ENCODE data around the gene YWHAG.
"Not testable (repeated sequence)": the region's sequence is repeated elsewhere in the genome, so short reads cannot be mapped to it uniquely, and the experiment has no call there.

YWHAG gene

GRCh38 chr7:76346778-76347177 is 12.0 kb downstream of the YWHAG start:
- no peak for DNase-seq

DNA sequence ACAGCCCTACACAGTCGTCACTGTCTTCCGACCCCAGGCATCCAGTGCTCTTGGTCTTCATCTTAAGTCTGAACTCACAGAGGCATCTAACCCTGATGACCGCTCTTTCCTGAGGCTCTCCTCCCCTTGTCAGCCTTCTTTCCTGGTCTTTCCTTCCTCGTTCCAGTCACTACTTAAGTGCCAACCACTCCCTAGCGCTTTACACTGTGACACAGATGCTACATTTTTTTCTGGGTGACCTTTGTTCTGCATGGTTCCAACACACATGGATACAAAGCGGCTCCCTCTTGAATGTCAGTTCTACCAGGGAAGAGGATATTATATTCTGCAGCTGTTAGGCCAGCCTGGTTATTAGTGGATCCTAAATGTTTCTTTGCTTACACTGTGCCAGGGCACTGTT is 12.7 kb downstream of the YWHAG start:
- DNase-seq, result no peak

DNA sequence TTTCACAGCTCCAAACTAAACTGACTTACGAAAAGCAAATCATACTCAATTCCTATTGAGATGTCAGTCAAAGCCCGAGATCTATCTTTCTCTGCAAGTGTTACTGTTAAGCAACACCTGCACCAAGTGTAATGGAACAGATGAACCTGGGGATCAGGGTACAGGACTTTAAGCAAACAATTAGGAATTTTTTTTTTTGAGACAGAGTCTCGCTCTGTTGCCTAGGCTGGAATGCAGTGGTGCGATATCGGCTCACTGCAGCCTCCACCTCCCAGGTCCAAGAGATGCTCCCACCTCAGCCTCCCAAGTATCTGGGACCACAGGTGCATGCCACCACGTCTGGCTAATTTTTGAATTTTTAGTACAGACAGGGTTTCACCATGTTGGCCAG is 14.9 kb downstream of the YWHAG start:
- no peak for DNase-seq

- no peak for DNase-seq
These were observed 15.4 kb downstream of the YWHAG start for GRCh38 chr7:76343294-76343930.

DNA sequence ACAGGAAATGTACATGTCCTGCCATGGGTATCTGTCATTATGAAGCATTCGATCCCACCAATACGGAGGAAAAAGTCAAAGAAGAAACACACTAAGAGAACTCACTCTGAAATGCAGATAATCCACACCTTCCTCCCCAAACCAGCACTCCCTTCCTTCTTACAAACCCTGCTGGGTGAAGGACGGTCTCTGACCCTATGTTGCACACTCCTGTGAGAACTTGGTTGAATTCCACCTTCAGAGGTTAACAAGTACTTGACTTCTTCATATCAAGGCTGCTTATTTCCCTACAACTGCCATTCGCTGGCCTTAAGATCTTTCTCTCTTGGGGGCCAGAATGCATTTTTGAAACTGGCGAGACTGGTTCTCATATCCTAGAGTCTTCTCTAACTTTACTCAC is 16.6 kb downstream of the YWHAG start:
- DNase-seq, result no peak

- DNase-seq, result no peak
These were observed 18.1 kb downstream of the YWHAG start for GRCh38 chr7:76340617-76341131.

DNA sequence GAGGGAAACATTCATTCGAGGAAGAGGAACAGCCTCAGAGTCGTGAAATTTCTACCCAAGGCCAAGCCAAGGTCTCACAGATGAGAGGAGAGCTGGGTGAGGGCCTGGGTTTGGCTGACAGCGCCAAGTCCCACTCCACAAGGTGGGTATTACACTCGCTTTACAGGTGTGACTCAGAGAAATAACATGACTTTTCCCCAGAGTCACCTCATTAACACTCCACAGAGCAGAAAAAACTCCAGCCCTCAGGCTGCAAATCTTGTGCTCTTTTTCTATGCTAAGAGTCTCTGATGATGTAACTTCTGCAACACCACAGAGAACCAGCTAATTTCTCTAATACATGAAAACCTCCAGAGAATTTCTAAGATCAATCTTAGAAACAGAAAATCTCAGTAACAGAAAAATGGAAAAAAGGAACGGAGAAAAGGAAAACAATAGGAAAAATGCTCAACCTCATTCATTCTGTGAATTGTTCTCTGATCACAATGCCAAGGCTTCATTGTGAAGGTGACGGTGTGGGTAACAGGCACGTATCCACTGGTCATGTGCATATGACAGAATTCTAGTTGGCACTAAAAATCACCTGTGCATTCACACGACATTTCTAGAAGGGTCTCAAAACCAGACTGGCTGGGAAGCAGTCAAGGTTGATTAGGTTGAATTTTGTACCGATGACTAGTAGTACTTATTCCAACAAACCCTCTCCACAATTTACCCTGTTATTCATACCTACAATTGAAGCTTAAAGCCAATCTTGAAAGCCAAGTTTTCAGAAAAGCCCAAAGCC is 20.3 kb downstream of the YWHAG start:
- DNase-seq, result no peak

GRCh38 chr7:76337147-76337546 is 21.6 kb downstream of the YWHAG start:
- no peak for DNase-seq

GRCh38 chr7:76336094-76336493 is 22.7 kb downstream of the YWHAG start:
- DNase-seq, result no peak

GRCh38 chr7:76335417-76335816 is 23.4 kb downstream of the YWHAG start:
- DNase-seq, result not testable (repeated sequence)

GRCh38 chr7:76334320-76334967 is 24.3 kb downstream of the YWHAG start:
- DNase-seq, result no peak

GRCh38 chr7:76333511-76334101 is 25.2 kb downstream of the YWHAG start:
- no peak for DNase-seq

- no peak for DNase-seq
These were observed 26.7 kb downstream of the YWHAG start for GRCh38 chr7:76332078-76332477.

DNA sequence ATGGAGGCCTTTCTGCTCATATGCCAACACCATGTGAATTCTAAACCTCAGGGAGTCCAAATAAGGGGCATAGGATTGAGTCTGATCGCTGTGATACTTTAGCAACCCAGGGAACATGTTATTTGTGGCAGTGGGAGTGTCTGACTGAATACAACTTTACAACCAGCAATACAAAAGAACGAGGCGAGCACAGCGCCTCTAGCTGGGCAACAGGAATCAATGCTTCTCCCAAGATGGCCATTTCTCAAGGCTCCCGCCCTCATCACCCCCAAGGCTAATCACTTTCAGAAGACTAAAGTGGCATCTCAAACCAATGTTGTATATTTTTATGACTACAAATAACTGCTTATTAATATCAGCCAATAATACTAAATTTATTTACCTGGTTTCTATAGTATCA is 28.1 kb downstream of the YWHAG start:
- DNase-seq, result no peak

DNA sequence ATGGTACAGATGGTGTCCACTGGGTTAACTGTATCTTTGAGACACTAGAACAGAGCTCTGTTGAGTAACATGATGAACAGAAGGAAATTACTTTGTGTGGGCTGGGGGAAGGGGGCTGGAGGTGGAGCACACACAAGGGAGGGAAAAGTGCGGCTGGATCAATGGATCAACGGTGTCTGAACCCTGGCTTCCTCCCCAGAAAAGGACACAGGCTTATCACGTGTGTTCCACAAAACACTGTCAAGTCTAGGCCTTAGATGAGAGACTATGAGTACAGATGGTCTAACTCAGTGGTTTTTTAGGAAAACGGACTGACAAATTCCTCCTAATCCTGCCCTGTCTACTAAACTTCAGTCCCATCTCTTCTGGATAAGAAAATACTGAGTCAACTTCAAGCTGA is 28.5 kb downstream of the YWHAG start:
- no peak for DNase-seq

GRCh38 chr7:76329479-76329878 is 29.3 kb downstream of the YWHAG start:
- DNase-seq, result no peak

GRCh38 chr7:76328389-76328788 is 30.4 kb downstream of the YWHAG start:
- no peak for DNase-seq

GRCh38 chr7:76327610-76328009 is 31.2 kb downstream of the YWHAG start:
- DNase-seq, result no peak

DNA sequence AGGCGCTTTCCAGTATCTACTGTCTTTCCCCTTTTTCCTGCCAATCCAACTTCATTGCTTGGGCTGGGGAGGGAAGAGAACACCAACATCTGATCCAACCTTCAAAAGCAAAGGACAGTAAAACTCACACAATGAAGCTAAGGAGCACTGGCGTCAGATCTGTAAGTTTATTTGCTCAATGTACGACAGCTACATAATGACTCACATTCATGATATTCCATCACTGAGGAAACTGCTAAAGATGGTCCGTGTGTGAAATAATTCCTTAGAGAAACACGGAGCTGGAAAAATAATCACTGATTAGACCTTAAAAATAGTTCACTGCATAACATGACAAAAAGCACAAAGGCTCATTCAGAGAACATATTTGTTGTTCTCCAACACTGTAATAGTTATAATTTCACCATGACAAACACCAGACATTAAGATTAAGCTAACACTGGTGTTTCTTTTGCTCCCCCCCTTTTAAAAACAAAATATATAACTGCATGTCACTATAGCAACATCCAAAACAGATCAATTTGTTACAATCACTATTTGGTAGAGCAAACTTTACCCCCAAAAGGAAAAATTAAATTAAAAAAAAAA is 32.1 kb downstream of the YWHAG start:
- DNase-seq, result no peak

- DNase-seq, result no peak
These were observed 33.0 kb downstream of the YWHAG start for GRCh38 chr7:76325811-76326210.

GRCh38 chr7:76325092-76325491 is 33.7 kb downstream of the YWHAG start:
- no peak for DNase-seq

GRCh38 chr7:76318488-76319353 is 40.1 kb downstream of the YWHAG start:
- peak; percentile 73 to 82 for DNase-seq
